GM15510 (cell line): ENCODE results near the gene CEACAM4.

ENCODE experiments used
- POLR2A ChIP-seq: IDR thresholded peaks from 3 replicates; pipeline ENCODE4 v1.6.1; 2011; ENCODE audit warnings: borderline replicate concordance; ENCODE audit not compliant: insufficient read length; ENCODE audit errors: extremely low read depth

The CEACAM4 gene

GRCh38 chr19:41623360-41623759, 3.5 kb downstream of the CEACAM4 start:
- no peak for TF ChIP-seq POLR2A

- TF ChIP-seq POLR2A = no peak
Observed at GRCh38 chr19:41621654-41622053, 5.2 kb downstream of the CEACAM4 start.

- no peak for TF ChIP-seq POLR2A
Observed at GRCh38 chr19:41621226-41621625, 5.6 kb downstream of the CEACAM4 start.

GRCh38 chr19:41620171-41620570, 6.7 kb downstream of the CEACAM4 start:
- no peak for TF ChIP-seq POLR2A

- no peak for TF ChIP-seq POLR2A
Observed at GRCh38 chr19:41619018-41619556, 7.8 kb downstream of the CEACAM4 start.

GRCh38 chr19:41617941-41618730, 8.7 kb downstream of the CEACAM4 start:
- no peak for TF ChIP-seq POLR2A

- no peak for TF ChIP-seq POLR2A
Observed at GRCh38 chr19:41616792-41617621, 9.9 kb downstream of the CEACAM4 start.

GRCh38 chr19:41615207-41615606, 11.7 kb downstream of the CEACAM4 start:
- TF ChIP-seq POLR2A = no peak

- no peak for TF ChIP-seq POLR2A
Observed at GRCh38 chr19:41612483-41612882, 14.4 kb downstream of the CEACAM4 start.

- TF ChIP-seq POLR2A = no peak
Observed at GRCh38 chr19:41610789-41611188, 16.1 kb downstream of the CEACAM4 start.

- TF ChIP-seq POLR2A = no peak
Observed at GRCh38 chr19:41607668-41608067, 19.2 kb downstream of the CEACAM4 start.

- TF ChIP-seq POLR2A = no peak
Observed at GRCh38 chr19:41606215-41606837, 20.5 kb downstream of the CEACAM4 start.

GRCh38 chr19:41604831-41605230, 22.0 kb downstream of the CEACAM4 start:
- TF ChIP-seq POLR2A = no peak

GRCh38 chr19:41601771-41602170, 25.1 kb downstream of the CEACAM4 start:
- no peak for TF ChIP-seq POLR2A
